Epidermal melanocyte (primary cell): ENCODE measurements around the gene PPP1CB.
A peak's percentile ranks its signal among the peaks of the same experiment; 100 is the strongest.
"Not testable (repeated sequence)": the region's sequence is repeated elsewhere in the genome, so short reads cannot be mapped to it uniquely, and the experiment has no call there.

ENCODE experiments used
- DNase-seq: peaks from one replicate; pipeline ENCODE4 v3.0.0; 2011; ENCODE audit warnings: low spot score; ENCODE audit not compliant: insufficient read length

Gene PPP1CB

GRCh38 chr2:28751252-28751955 lies at the start of gene PPP1CB:
Gene PPP1CB (plus strand): TSS chr2:28751830. CDS start chr2:28752125, 295 bp downstream.
- peak; percentile 77 for DNase-seq

GRCh38 chr2:28702415-28702861 lies 49.2 kb upstream of the PPP1CB start:
- DNase-seq, result no peak

- DNase-seq, result no peak
Measured at GRCh38 chr2:28702878-28703277, 48.8 kb upstream of the PPP1CB start.

- no peak for DNase-seq
Measured at GRCh38 chr2:28704621-28705020, 47.0 kb upstream of the PPP1CB start.

- DNase-seq, result no peak
Measured at GRCh38 chr2:28705751-28706440, 45.7 kb upstream of the PPP1CB start.

- DNase-seq, result peak; percentile 38
Measured at GRCh38 chr2:28707592-28707991, 44.0 kb upstream of the PPP1CB start.

GRCh38 chr2:28709101-28709500 lies 42.5 kb upstream of the PPP1CB start:
- DNase-seq, result no peak

- no peak for DNase-seq
Measured at GRCh38 chr2:28710545-28710944, 41.1 kb upstream of the PPP1CB start.

GRCh38 chr2:28713577-28714298 lies 37.9 kb upstream of the PPP1CB start:
- no peak for DNase-seq

GRCh38 chr2:28716265-28716865 lies 35.3 kb upstream of the PPP1CB start:
- peak; percentile 69 for DNase-seq

- no peak for DNase-seq
Measured at GRCh38 chr2:28717339-28717758, 34.3 kb upstream of the PPP1CB start.

- no peak for DNase-seq
Measured at GRCh38 chr2:28720345-28720744, 31.3 kb upstream of the PPP1CB start.

GRCh38 chr2:28721601-28722191 lies 29.9 kb upstream of the PPP1CB start:
- no peak for DNase-seq

- DNase-seq, result no peak
Measured at GRCh38 chr2:28725021-28725711, 26.5 kb upstream of the PPP1CB start.

- no peak for DNase-seq
Measured at GRCh38 chr2:28726177-28726576, 25.5 kb upstream of the PPP1CB start.

GRCh38 chr2:28729698-28730097 lies 21.9 kb upstream of the PPP1CB start:
- DNase-seq, result no peak

- no peak for DNase-seq
Measured at GRCh38 chr2:28730641-28731146, 20.9 kb upstream of the PPP1CB start.

GRCh38 chr2:28735511-28735910 lies 16.1 kb upstream of the PPP1CB start:
- DNase-seq, result no peak

GRCh38 chr2:28736034-28736433 lies 15.6 kb upstream of the PPP1CB start:
- DNase-seq, result peak; percentile 59

GRCh38 chr2:28737655-28738054 lies 14.0 kb upstream of the PPP1CB start:
- DNase-seq, result no peak

GRCh38 chr2:28742619-28743018 lies 9.0 kb upstream of the PPP1CB start:
- DNase-seq, result not testable (repeated sequence)
